ENCODE results near the gene HCFC1.

Gene HCFC1

DNA sequence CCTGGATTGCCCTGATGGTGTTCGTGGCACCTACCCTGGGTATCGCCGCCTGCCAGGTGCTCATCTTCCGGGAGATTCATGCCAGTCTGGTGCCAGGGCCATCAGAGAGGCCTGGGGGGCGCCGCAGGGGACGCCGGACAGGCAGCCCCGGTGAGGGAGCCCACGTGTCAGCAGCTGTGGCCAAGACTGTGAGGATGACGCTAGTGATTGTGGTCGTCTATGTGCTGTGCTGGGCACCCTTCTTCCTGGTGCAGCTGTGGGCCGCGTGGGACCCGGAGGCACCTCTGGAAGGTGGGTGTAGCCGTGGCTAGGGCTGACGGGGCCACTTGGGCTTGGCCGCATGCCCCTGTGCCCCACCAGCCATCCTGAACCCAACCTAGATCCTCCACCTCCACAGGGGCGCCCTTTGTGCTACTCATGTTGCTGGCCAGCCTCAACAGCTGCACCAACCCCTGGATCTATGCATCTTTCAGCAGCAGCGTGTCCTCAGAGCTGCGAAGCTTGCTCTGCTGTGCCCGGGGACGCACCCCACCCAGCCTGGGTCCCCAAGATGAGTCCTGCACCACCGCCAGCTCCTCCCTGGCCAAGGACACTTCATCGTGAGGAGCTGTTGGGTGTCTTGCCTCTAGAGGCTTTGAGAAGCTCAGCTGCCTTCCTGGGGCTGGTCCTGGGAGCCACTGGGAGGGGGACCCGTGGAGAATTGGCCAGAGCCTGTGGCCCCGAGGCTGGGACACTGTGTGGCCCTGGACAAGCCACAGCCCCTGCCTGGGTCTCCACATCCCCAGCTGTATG lies 65.3 kb downstream of the HCFC1 start:
- Mint-ChIP-seq H3K27ac (peak overlapping the region; percentile 48), H3K36me3 (peaks cover 54% of the 10 kb centered on the region), H3K9me3 (no peaks in the 10 kb centered on the region), H3K4me3 (peak overlapping the region; percentile 36), H3K4me1 (peaks cover 51% of the 10 kb centered on the region)
- ATAC-seq (peak; percentile 87), DNase-seq (ENCODE audit: low spot score in 2 of 2) (no peak)

- H3K4me1 Mint-ChIP-seq, result peaks cover 58% of the 10 kb centered on the region
- ATAC-seq, result no peak
- H3K36me3 Mint-ChIP-seq, result peaks cover 52% of the 10 kb centered on the region
- H3K9me3 Mint-ChIP-seq, result no peaks in the 10 kb centered on the region
- H3K27ac Mint-ChIP-seq, result peak overlapping the region; percentile 48
- H3K4me3 Mint-ChIP-seq, result peak overlapping the region; percentile 36
- no peak for DNase-seq (ENCODE audit: low spot score in 2 of 2)
Measured at GRCh38 chrX:153905481-153906095, 66.0 kb downstream of the HCFC1 start.

- Mint-ChIP-seq H3K9me3 (no peaks in the 10 kb centered on the region), H3K27ac (peak within 1 kb of the TSS; percentile 80), H3K36me3 (peaks cover 52% of the 10 kb centered on the region), H3K4me1 (peaks cover 60% of the 10 kb centered on the region), H3K4me3 (peak within 1 kb of the TSS; percentile 26)
- DNase-seq (ENCODE audit: low spot score in 2 of 2) (no peak), ATAC-seq (no peak)
Measured at GRCh38 chrX:153903991-153904957, 67.3 kb downstream of the HCFC1 start, which contains the start of gene AVPR2. Gene AVPR2, plus strand, starts transcription at chrX:153904673. Its CDS starts 473 bp downstream, at chrX:153905146.

- H3K36me3 Mint-ChIP-seq, result peaks cover 48% of the 10 kb centered on the region
- H3K27ac Mint-ChIP-seq, result peak overlapping the region; percentile 80
- no peaks in the 10 kb centered on the region for H3K9me3 Mint-ChIP-seq
- peaks cover 60% of the 10 kb centered on the region for H3K4me1 Mint-ChIP-seq
- DNase-seq (ENCODE audit: low spot score in 2 of 2) (no peak), ATAC-seq (no peak)
- H3K4me3 Mint-ChIP-seq, result peak overlapping the region; percentile 26
Measured at GRCh38 chrX:153903238-153903980, 68.2 kb downstream of the HCFC1 start.

GRCh38 chrX:153902385-153902784 lies 69.2 kb downstream of the HCFC1 start:
- H3K36me3 Mint-ChIP-seq, result peaks cover 45% of the 10 kb centered on the region
- peak overlapping the region; percentile 85 for H3K27ac Mint-ChIP-seq
- peak overlapping the region; percentile 60 for H3K4me3 Mint-ChIP-seq
- H3K4me1 Mint-ChIP-seq, result peaks cover 59% of the 10 kb centered on the region
- no peaks in the 10 kb centered on the region for H3K9me3 Mint-ChIP-seq
- ATAC-seq, result no peak
- no peak for DNase-seq (ENCODE audit: low spot score in 2 of 2)

- no peak for DNase-seq (ENCODE audit: low spot score in 2 of 2)
- Mint-ChIP-seq H3K9me3 (no peaks in the 10 kb centered on the region), H3K4me3 (peak overlapping the region; percentile 60), H3K4me1 (peaks cover 53% of the 10 kb centered on the region), H3K27ac (peak overlapping the region; percentile 85), H3K36me3 (peaks cover 39% of the 10 kb centered on the region)
- ATAC-seq, result no peak
Measured at GRCh38 chrX:153901753-153902140, 69.9 kb downstream of the HCFC1 start.

DNA sequence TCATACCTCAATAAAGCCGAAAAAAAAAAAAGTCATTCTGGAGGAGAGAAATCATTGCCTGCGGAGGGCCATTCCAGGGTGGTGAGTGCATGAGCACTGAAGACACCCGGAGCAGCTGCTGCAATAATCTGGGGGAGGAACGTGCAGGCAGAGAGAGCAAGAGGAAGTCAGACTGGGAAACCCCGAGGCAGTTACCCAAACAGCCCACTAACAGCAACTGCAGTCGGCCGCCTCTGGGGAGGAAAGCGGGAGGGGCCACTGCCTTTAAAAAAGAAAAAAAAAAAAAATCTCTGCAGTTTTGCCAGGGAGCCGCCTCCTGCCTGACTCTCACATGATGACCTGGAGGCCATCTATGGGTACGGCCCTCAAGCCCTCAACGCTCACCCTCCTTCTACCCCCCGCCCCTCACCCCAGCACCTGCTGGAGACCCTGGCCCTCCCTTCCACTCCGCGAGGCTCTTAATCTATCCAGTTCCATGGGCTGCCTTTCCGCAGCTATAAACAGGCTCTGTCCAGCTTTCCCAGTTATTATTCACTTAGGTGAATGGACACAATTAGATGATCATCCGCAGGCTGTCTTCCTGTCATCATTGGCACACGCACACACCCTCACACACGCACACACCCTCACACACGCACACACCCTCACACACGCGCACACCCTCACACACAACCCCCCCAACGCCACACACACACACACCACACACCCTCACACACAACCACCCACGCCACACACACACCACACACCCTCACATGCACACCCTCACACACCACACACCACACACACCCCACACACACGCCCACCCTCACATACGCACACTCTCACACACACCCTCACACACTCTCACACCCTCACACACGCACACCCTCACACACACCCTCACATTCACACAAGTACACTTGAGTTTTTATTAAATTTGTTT lies 70.5 kb downstream of the HCFC1 start:
- Mint-ChIP-seq H3K9me3 (no peaks in the 10 kb centered on the region), H3K27ac (peak overlapping the region; percentile 85), H3K4me1 (peaks cover 46% of the 10 kb centered on the region), H3K4me3 (peak overlapping the region; percentile 60), H3K36me3 (peaks cover 33% of the 10 kb centered on the region)
- ATAC-seq (peak; percentile 88), DNase-seq (ENCODE audit: low spot score in 2 of 2) (peak in 1 of 2 donors; percentile 60)

- no peak overlapping the region for H3K4me3 Mint-ChIP-seq
- H3K4me1 Mint-ChIP-seq, result peaks cover 19% of the 10 kb centered on the region
- H3K27ac Mint-ChIP-seq, result no peak overlapping the region
- H3K9me3 Mint-ChIP-seq, result no peaks in the 10 kb centered on the region
- ATAC-seq (no peak), DNase-seq (ENCODE audit: low spot score in 2 of 2) (no peak)
- H3K36me3 Mint-ChIP-seq, result peaks cover 13% of the 10 kb centered on the region
Measured at GRCh38 chrX:153897899-153898298, 73.7 kb downstream of the HCFC1 start.

Data from stimulated activated effector memory CD8-positive, alpha-beta T cell treated with anti-CD3 and anti-CD28 coated beads, Interleukin-12 subunit alpha, Interleukin-12 subunit beta, amount 100 ng/mL, for 72 hours (primary cell).